ENCODE results near the gene XCL1.

GRCh38 chr1:168605443-168605842 lies 29.0 kb downstream of the XCL1 start:
- TF ChIP-seq CTCF (IDR thresholded peaks at IDR 0.05) (no peak), POLR2AphosphoS5 (IDR thresholded peaks at IDR 0.05; ENCODE audit: low read depth, low read length) (no peak), TCF7L2 (IDR thresholded peaks at IDR 0.05; ENCODE audit: low read depth, low read length) (no peak), REST (IDR thresholded peaks at IDR 0.05; ENCODE audit: insufficient read depth in 1 of 2, low read depth in 2 of 2, low read length in 1 of 2) (no peak), SIN3A (IDR thresholded peaks at IDR 0.05; ENCODE audit: borderline replicate concordance, insufficient read depth, low read depth, low read length) (no peak)
